Measurements from ENCODE around the gene RMI2. TPM values are rescaled to one million over a fixed set of nuclear protein-coding genes. Genes with fewer than 3 reads are reported as not detected.
"Not testable (repeated sequence)": the region's sequence is repeated elsewhere in the genome, so short reads cannot be mapped to it uniquely, and the experiment has no call there.

Gene RMI2
- total and polyA plus RNA-seq, 8 donors = 2.3 to 79.9 (median 8.3) TPM

- Histone ChIP-seq H3K27me3 (no peaks in the 10 kb centered on the region), H3K27ac (no peak overlapping the region), H3K36me3 (no peaks in the 10 kb centered on the region), H3K4me3 (no peak overlapping the region), H3K9me3 (no peaks in the 10 kb centered on the region), H3K4me1 (peaks cover 0 to 5% (median 0%) of the 10 kb centered on the region in 4 donors)
- intact Hi-C loops (cut with DNase I; ENCODE audit: low total_unique reads) = no loop called here
- DNase-seq = no peak
- 80 to 94% (median 88%) methylated on average over 10 of the region's 10 CpGs for WGBS, 5 donors
- no peak for TF ChIP-seq CTCF (IDR thresholded peaks at IDR 0.05)
- no peak for TF ChIP-seq POLR2AphosphoS5 (IDR thresholded peaks at IDR 0.05)
- TF ChIP-seq POLR2A (IDR thresholded peaks at IDR 0.05) = no peak
- no peak for TF ChIP-seq EP300 (IDR thresholded peaks at IDR 0.05)
Measured at GRCh38 chr16:11372073-11372828, 27.0 kb downstream of the RMI2 start.

DNA sequence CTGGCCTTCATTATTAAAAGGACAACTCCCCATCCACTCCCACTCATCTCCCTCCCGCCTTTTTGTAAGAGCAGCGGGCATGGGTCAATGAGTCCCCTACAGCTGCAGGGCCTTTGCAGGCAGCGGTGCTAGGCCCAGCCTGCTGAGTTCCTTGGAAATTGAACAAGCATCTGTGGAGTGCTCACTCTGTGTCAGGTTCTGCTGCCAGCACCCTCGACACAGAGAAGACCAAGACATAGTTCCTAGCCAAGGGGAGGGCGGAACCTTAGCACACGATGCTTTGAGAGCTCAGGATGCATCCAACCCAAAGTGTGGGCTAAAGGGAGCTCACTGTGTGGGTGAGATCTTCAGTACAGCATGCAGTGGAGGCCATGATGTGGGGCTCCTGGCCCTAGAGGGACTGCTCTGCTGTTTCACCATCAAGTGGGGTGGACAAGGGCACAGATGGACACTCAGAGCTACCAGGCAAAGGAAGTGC is 27.6 kb downstream of the RMI2 start:
- H3K9me3 ChIP-seq = no peaks in the 10 kb centered on the region
- H3K27me3 ChIP-seq = no peaks in the 10 kb centered on the region
- no peak overlapping the region for H3K4me3 ChIP-seq
- DNase-seq = no peak
- H3K27ac ChIP-seq = no peak overlapping the region
- WGBS, 5 donors = 78 to 95% (median 85%) methylated on average over 6 of the region's 6 CpGs
- intact Hi-C loops (cut with DNase I; ENCODE audit: low total_unique reads) = no loop called here
- H3K36me3 ChIP-seq = no peaks in the 10 kb centered on the region
- TF ChIP-seq POLR2AphosphoS5 (IDR thresholded peaks at IDR 0.05) = no peak
- TF ChIP-seq POLR2A (IDR thresholded peaks at IDR 0.05) = no peak
- TF ChIP-seq CTCF (IDR thresholded peaks at IDR 0.05) = no peak
- TF ChIP-seq EP300 (IDR thresholded peaks at IDR 0.05) = no peak
- peaks cover 0 to 5% (median 0%) of the 10 kb centered on the region in 4 donors for H3K4me1 ChIP-seq

DNA sequence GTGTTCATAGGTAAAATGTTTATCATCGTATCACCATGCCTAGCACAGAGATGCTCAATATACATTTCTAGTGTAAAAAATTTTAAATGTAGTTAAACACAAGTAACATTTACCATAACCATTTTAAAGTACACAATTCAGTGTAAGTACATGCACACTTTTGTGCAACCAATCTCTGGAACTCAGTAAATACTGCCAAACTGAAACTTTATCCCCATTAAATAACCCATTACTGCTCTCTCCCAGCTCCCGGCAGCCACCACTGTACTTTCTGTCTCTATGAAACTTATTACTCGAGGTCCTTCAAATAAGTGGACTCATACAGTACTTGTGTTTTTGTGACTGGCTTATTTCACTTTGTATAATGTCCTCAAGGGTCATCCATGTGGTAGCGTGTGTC is 29.0 kb downstream of the RMI2 start:
- Histone ChIP-seq H3K27ac (no peak overlapping the region), H3K9me3 (no peaks in the 10 kb centered on the region), H3K4me1 (peaks cover 0 to 5% (median 0%) of the 10 kb centered on the region in 4 donors), H3K4me3 (no peak overlapping the region), H3K36me3 (no peaks in the 10 kb centered on the region), H3K27me3 (no peaks in the 10 kb centered on the region)
- DNase-seq = no peak
- TF ChIP-seq EP300 (IDR thresholded peaks at IDR 0.05) (no peak), POLR2AphosphoS5 (IDR thresholded peaks at IDR 0.05) (no peak), POLR2A (IDR thresholded peaks at IDR 0.05) (no peak), CTCF (IDR thresholded peaks at IDR 0.05) (no peak)
- WGBS, 5 donors = 73 to 88% (median 78%) methylated on average over 4 of the region's 4 CpGs
- intact Hi-C loops (cut with DNase I; ENCODE audit: low total_unique reads) = no loop called here

DNA sequence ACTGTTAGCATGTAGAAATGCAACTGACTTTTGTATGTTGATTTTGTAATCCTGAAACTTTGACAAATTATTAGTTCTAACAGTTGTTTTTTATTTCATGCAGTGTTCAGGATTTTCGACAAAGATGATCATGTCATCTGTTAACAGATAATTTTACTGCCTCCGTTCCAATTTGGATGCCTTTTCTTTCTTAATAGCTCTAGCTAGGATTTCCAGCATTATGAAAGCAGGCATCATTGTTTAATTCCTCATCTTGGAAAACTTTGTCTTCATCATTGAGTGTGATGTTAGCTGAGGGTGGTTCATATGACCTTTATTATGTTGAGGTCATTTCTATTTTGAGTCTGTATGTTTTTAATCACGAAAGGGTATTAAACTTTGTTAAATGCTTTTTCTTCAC is 31.9 kb downstream of the RMI2 start:
- 84 to 90% (median 89%) methylated on average over 3 of the region's 3 CpGs for WGBS, 5 donors
- TF ChIP-seq POLR2AphosphoS5 (IDR thresholded peaks at IDR 0.05) (no peak), EP300 (IDR thresholded peaks at IDR 0.05) (no peak), CTCF (IDR thresholded peaks at IDR 0.05) (no peak), POLR2A (IDR thresholded peaks at IDR 0.05) (no peak)
- no peak overlapping the region for H3K27ac ChIP-seq
- no peak for DNase-seq
- no peak overlapping the region for H3K4me3 ChIP-seq
- H3K36me3 ChIP-seq = no peaks in the 10 kb centered on the region
- no peaks in the 10 kb centered on the region for H3K4me1 ChIP-seq
- H3K27me3 ChIP-seq = no peaks in the 10 kb centered on the region
- intact Hi-C loops (cut with DNase I; ENCODE audit: low total_unique reads) = no loop called here
- H3K9me3 ChIP-seq = no peaks in the 10 kb centered on the region

DNA sequence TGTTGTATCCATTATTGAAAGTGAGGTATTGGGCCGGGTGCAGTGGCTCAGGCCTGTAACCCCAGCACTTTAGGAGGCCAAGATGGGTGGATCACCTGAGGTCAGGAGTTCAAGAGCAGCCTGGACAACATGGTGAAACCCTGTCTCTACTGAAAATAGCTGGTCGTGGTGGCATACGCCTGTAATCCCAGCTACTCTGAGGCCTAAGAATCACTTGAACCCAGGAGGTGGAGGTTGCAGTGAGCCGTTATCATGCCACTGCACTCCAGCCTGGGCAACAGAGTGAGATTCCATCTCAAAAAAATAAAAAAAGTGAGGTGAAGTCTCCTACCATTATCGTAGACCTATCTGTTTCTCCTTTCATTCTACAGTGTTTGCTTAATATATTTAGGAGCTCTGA is 33.7 kb downstream of the RMI2 start:
- H3K27ac ChIP-seq; H3K36me3 ChIP-seq; DNase-seq; H3K9me3 ChIP-seq; H3K4me1 ChIP-seq; H3K27me3 ChIP-seq; intact Hi-C loops (cut with DNase I; ENCODE audit: low total_unique reads); H3K4me3 ChIP-seq: not testable (repeated sequence)
- 82 to 92% (median 88%) methylated on average over 5 of the region's 5 CpGs for WGBS, 5 donors
